ENCODE data around the gene ROCK2. TPM values are rescaled to one million over a fixed set of nuclear protein-coding genes. Genes with fewer than 3 reads are reported as not detected.
"Not testable (repeated sequence)": the region's sequence is repeated elsewhere in the genome, so short reads cannot be mapped to it uniquely, and the experiment has no call there.

Gene ROCK2
- total and polyA plus RNA-seq, 7 donors: 12.1 to 84.4 (median 60.8) TPM

DNA sequence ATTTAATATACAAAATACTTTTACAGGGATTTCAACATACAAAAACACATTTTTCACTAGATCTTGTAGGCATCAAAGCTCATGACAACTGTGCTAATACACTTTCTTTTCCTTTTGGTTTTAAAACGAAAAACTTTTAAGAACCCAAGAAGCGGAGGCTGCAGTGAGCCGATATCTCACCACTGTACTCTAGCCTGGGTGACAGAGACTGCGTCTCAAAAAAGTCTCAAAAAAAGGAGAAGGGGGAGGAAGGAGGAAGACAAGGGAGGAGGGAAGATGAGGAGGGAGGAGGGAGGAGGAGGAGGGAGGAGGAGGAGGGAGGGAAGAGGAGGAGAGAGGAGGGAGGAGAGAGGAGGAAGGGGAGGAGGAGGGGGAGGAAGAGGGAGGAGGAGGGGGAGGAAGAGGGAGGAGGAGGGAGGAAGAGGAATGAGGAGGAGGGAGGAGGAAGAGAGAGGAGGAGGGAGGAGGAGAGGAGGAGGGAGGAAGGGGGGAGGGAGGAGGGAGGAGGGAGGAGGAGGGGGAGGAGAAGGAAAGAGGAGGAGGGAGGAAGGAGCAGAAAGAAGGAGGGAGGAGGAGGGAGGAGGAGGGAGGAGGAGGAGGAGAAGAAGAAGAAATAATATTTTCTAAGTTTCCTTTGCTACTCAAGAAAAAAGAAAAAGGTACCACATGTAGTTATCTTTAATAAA lies 13.8 kb downstream of the ROCK2 start:
- Histone ChIP-seq H3K9me3 (no peaks in the 10 kb centered on the region), H3K4me1 (peaks cover 57% of the 10 kb centered on the region), H3K36me3 (ENCODE audit: insufficient read depth in 1 of 2, low read depth in 1 of 2) (no peaks in the 10 kb centered on the region), H3K4me3 (peak overlapping the region; percentile 40), H3K27ac (peak overlapping the region; percentile 69), H3K27me3 (ENCODE audit: insufficient read depth in 3 of 3, low read length in 2 of 3) (no peaks in the 10 kb centered on the region)
- ATAC-seq: peak in 2 of 4 donors; percentile 12 to 23
- WGBS, 3 donors: 8 to 33% (median 28%) methylated on average over 4 of the region's 4 CpGs
- intact Hi-C loops (cut with DNase I): no loop called here
- DNase-seq: no peak
- TF ChIP-seq, protein P1, sequence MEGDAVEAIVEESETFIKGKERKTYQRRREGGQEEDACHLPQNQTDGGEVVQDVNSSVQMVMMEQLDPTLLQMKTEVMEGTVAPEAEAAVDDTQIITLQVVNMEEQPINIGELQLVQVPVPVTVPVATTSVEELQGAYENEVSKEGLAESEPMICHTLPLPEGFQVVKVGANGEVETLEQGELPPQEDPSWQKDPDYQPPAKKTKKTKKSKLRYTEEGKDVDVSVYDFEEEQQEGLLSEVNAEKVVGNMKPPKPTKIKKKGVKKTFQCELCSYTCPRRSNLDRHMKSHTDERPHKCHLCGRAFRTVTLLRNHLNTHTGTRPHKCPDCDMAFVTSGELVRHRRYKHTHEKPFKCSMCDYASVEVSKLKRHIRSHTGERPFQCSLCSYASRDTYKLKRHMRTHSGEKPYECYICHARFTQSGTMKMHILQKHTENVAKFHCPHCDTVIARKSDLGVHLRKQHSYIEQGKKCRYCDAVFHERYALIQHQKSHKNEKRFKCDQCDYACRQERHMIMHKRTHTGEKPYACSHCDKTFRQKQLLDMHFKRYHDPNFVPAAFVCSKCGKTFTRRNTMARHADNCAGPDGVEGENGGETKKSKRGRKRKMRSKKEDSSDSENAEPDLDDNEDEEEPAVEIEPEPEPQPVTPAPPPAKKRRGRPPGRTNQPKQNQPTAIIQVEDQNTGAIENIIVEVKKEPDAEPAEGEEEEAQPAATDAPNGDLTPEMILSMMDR (IDR thresholded peaks at IDR 0.05): no peak

DNA sequence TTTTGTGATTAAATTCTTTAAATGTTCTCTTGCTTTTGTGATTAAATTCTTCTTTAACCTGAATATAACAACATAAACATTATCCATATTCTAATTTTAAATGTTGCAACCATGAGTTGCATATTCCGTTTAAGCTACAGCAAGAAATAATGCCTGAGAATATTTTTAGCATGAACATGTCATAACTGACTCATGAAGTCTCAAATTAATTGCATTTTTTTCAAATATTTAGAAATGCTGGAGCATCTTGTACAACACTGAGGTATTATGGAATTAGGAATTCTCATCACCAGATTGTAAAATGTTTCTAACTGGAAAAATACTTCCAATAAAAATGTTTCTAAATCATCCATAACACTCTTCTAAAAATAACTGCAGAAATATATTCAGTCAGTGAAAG lies 14.7 kb downstream of the ROCK2 start:
- TF ChIP-seq, protein P1 (IDR thresholded peaks at IDR 0.05): no peak
- Histone ChIP-seq H3K36me3 (ENCODE audit: insufficient read depth in 1 of 2, low read depth in 1 of 2) (no peaks in the 10 kb centered on the region), H3K27ac (peak overlapping the region; percentile 69), H3K9me3 (no peaks in the 10 kb centered on the region), H3K27me3 (ENCODE audit: insufficient read depth in 3 of 3, low read length in 2 of 3) (no peaks in the 10 kb centered on the region), H3K4me1 (peaks cover 52% of the 10 kb centered on the region), H3K4me3 (peak overlapping the region; percentile 40)
- no peak for DNase-seq
- intact Hi-C loops (cut with DNase I): loop anchor here in 1 of 2 donors (5.0 kb wide), 1 partner anchor 37 kb away; no protein-coding TSS in a partner anchor
- peak in 2 of 4 donors; percentile 63 for ATAC-seq
- 6 to 12% (median 11%) methylated on average over 1 of the region's 1 CpG for WGBS, 3 donors

GRCh38 chr2:11328522-11328921 lies 15.9 kb downstream of the ROCK2 start:
- DNase-seq; H3K36me3 ChIP-seq (ENCODE audit: insufficient read depth in 1 of 2, low read depth in 1 of 2); H3K27me3 ChIP-seq (ENCODE audit: insufficient read depth in 3 of 3, low read length in 2 of 3); H3K27ac ChIP-seq; H3K4me3 ChIP-seq; H3K9me3 ChIP-seq; ATAC-seq: not testable (repeated sequence)
- intact Hi-C loops (cut with DNase I): loop anchor here in 1 of 2 donors (5.0 kb wide), 1 partner anchor 36 kb away; no protein-coding TSS in a partner anchor
- 57 to 100% (median 81%) methylated on average over 1 of the region's 1 CpG for WGBS, 3 donors
- peaks cover 46% of the 10 kb centered on the region for H3K4me1 ChIP-seq

GRCh38 chr2:11327871-11328270 lies 16.6 kb downstream of the ROCK2 start:
- no peaks in the 10 kb centered on the region for H3K36me3 ChIP-seq (ENCODE audit: insufficient read depth in 1 of 2, low read depth in 1 of 2)
- H3K9me3 ChIP-seq: no peaks in the 10 kb centered on the region
- H3K27ac ChIP-seq: no peak overlapping the region
- no peaks in the 10 kb centered on the region for H3K27me3 ChIP-seq (ENCODE audit: insufficient read depth in 3 of 3, low read length in 2 of 3)
- ATAC-seq (no peak), DNase-seq (no peak)
- intact Hi-C loops (cut with DNase I): loop anchor here in 1 of 2 donors (5.0 kb wide), 1 partner anchor 36 kb away; no protein-coding TSS in a partner anchor
- no peak overlapping the region for H3K4me3 ChIP-seq
- peaks cover 48% of the 10 kb centered on the region for H3K4me1 ChIP-seq
- WGBS, 3 donors: 68 to 75% (median 71%) methylated on average over 2 of the region's 2 CpGs
- TF ChIP-seq, protein P1 (IDR thresholded peaks at IDR 0.05): no peak

DNA sequence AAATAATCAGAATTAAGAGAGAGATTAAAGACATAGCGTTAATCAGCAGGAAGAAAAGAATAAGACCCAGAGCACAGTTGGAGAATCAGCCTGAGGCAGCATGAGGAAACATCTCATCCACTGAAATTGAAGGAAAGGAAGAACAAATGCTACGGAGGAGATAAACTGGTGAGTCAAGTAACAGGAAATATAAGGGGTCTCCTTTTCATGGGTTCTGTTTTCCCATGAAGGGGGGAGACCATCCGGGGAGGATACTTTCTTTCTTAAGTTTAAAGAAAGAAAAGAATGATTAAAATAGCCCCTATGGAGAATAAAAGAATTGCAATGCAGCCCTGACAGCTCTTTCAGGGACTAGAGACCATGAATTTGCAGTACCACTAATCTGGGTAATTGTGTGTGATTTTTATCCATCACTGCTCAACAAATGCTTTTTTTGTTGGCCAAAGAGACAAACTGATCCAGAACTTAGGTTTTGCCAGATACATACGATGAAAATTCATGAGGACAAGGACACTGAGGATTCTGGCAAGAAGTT lies 17.7 kb downstream of the ROCK2 start:
- H3K9me3 ChIP-seq: no peaks in the 10 kb centered on the region
- H3K27me3 ChIP-seq (ENCODE audit: insufficient read depth in 3 of 3, low read length in 2 of 3): no peaks in the 10 kb centered on the region
- DNase-seq (no peak), ATAC-seq (no peak)
- H3K36me3 ChIP-seq (ENCODE audit: insufficient read depth in 1 of 2, low read depth in 1 of 2): no peaks in the 10 kb centered on the region
- H3K4me1 ChIP-seq: peaks cover 51% of the 10 kb centered on the region
- WGBS, 3 donors: 56 to 63% (median 62%) methylated on average over 4 of the region's 4 CpGs
- intact Hi-C loops (cut with DNase I): loop anchor here in 1 of 2 donors (5.0 kb wide), 1 partner anchor 34 kb away; no protein-coding TSS in a partner anchor
- H3K4me3 ChIP-seq: no peak overlapping the region
- TF ChIP-seq, protein P1 (IDR thresholded peaks at IDR 0.05): no peak
- no peak overlapping the region for H3K27ac ChIP-seq
